ENCODE results near the gene FYB1.

GRCh38 chr5:39158786-39159185, 60.6 kb downstream of the FYB1 start:
- TF ChIP-seq ATF2 (CRISPR knock-in tag; IDR thresholded peaks at IDR 0.05; ENCODE audit: borderline replicate concordance, low read depth) (no peak), CTCF (IDR thresholded peaks at IDR 0.05) (no peak), EMX1 (CRISPR knock-in tag; IDR thresholded peaks at IDR 0.05) (no peak), USF2 (CRISPR knock-in tag; IDR thresholded peaks at IDR 0.05) (no peak), NFE2L1 (CRISPR knock-in tag; IDR thresholded peaks at IDR 0.05) (no peak), ETV6 (CRISPR knock-in tag; IDR thresholded peaks at IDR 0.05) (no peak)

Data from WTC11 (cell line).